K562 (cell line): ENCODE measurements around the gene KRTAP2-1. TPM values are rescaled to one million over a fixed set of nuclear protein-coding genes. Genes with fewer than 3 reads are reported as not detected.
"Not testable (repeated sequence)": the region's sequence is repeated elsewhere in the genome, so short reads cannot be mapped to it uniquely, and the experiment has no call there.

Experiments
- ATAC-seq: fragments of 200-7000 bp; cut with Tn5 transposase; 3 replicates; pipeline ENCODE4 v1.9.1; 2020; ENCODE audit warnings: moderate library complexity
- Bru-seq: library from RNA; stranded (reverse); fragments of 400-500 nt; gene quantifications from one replicate; lab custom pipeline; 2021; lab: Mats Ljungman, UMichigan
- BruChase-seq, 2 experiments: library from RNA; stranded (reverse); fragments of 400-500 nt; gene quantifications; one replicate each; lab custom pipeline; 2021; lab: Mats Ljungman, UMichigan
- BruUV-seq: library from RNA; stranded (reverse); fragments of 400-500 nt; replicated peaks from 2 replicates; lab custom pipeline; 2021; lab: Mats Ljungman, UMichigan
- CTCF ChIA-PET: fragments of 300-600 bp; formaldehyde crosslinking; extraction: SDS; loops from one replicate; lab custom pipeline; 2021; ENCODE audit warnings: low intra/inter-chr PET ratio; lab: Yijun Ruan, JAX
- POLR2A ChIA-PET: fragments of 300-600, 350-650 bp; sonication (Branson Sonifier 250); formaldehyde crosslinking; extraction: SDS; loops from one replicate; lab custom pipeline; 2021; ENCODE audit warnings: antibody characterized with exemption, inconsistent platforms; lab: Yijun Ruan, JAX
- DNase-seq, 4 experiments: peaks; one replicate each; pipeline versions ENCODE4 v3.0.0 to v3.0.0-alpha.2; 2011 to 2018; ENCODE audit warnings: low spot score in 3 of 4, mixed read lengths in 3 of 4; ENCODE audit errors: extremely low read depth in 1 of 4
- FAIRE-seq: peaks from 2 replicates; lab custom pipeline; 2011; peaks lifted over from hg19 to GRCh38; lab: Jason Lieb, UNC
- H2AFZ ChIP-seq: 2 replicates; pipeline ENCODE4 v1.6.0; 2011; ENCODE audit warnings: low read depth, low read length, control low read depth, inconsistent platforms
- H3K27ac ChIP-seq: fragments of 200-600 bp; 3 replicates; pipeline ENCODE4 v1.8.0; 2011; ENCODE audit warnings: low read depth, mild to moderate bottlenecking, control low read depth, inconsistent platforms, low read length, moderate library complexity, mixed read lengths; ENCODE audit errors: extremely low read depth
- H3K27me3 ChIP-seq, 2 experiments: fragments of 300-600 bp in 1 of 2; 2 replicates in 1 of 2; 3 replicates in 1 of 2; pipeline versions ENCODE4 v1.6.0 to v1.8.0; 2011; ENCODE audit warnings: inconsistent platforms in 2 of 2, low read length in 2 of 2, mild to moderate bottlenecking in 1 of 2, mixed read lengths in 1 of 2, moderate library complexity in 1 of 2; ENCODE audit not compliant: control insufficient read depth in 2 of 2, insufficient read depth in 2 of 2
- H3K36me3 ChIP-seq: fragments of 300-600 bp; 3 replicates; pipeline ENCODE4 v1.8.0; 2011; ENCODE audit warnings: mild to moderate bottlenecking, low read length, inconsistent platforms; ENCODE audit not compliant: control insufficient read depth, insufficient read depth
- H3K4me1 ChIP-seq, 2 experiments: fragments of 200-600 bp in 1 of 2; replicated peaks in 1 of 2; 2 replicates in 1 of 2; 3 replicates in 1 of 2; pipeline versions ENCODE4 v1.5.1 to v1.8.0; 2011; ENCODE audit warnings: inconsistent platforms in 2 of 2, low read length in 2 of 2, mild to moderate bottlenecking in 1 of 2, mixed read lengths in 1 of 2, moderate library complexity in 1 of 2; ENCODE audit not compliant: control insufficient read depth in 2 of 2, insufficient read depth in 2 of 2
- H3K4me2 ChIP-seq: 2 replicates; pipeline ENCODE4 v1.6.1; 2011; ENCODE audit warnings: low read length, control low read depth, inconsistent platforms, mixed read lengths; ENCODE audit not compliant: insufficient read depth
- H3K4me3 ChIP-seq: fragments of 200-600 bp; sonication (generic), shearing (Covaris generic); 2 replicates; pipeline ENCODE4 v1.5.1; 2016; ENCODE audit warnings: control low read depth, inconsistent platforms
- H3K79me2 ChIP-seq: fragments of 200-600 bp; 3 replicates; pipeline ENCODE4 v1.8.0; 2011; ENCODE audit warnings: low read length, inconsistent platforms; ENCODE audit not compliant: control insufficient read depth, insufficient read depth
- H3K9ac ChIP-seq, 2 experiments: 2 replicates each; pipeline versions ENCODE4 v1.6.0 to v1.6.1; 2011; ENCODE audit warnings: low read depth in 2 of 2, low read length in 2 of 2, control low read depth in 1 of 2, inconsistent platforms in 1 of 2, mild to moderate bottlenecking in 1 of 2, mixed read lengths in 1 of 2; ENCODE audit not compliant: insufficient read depth in 1 of 2
- H3K9me1 ChIP-seq: one replicate; pipeline ENCODE4 v1.6.0; 2011; ENCODE audit warnings: inconsistent platforms, mild to moderate bottlenecking, low read length, moderate library complexity; ENCODE audit not compliant: control insufficient read depth, insufficient read depth
- H3K9me3 ChIP-seq: replicated peaks from 2 replicates; pipeline ENCODE4 v1.5.1; 2011; ENCODE audit warnings: low read depth, low read length, inconsistent platforms; ENCODE audit not compliant: control insufficient read depth, insufficient read depth
- H4K20me1 ChIP-seq: replicated peaks from 2 replicates; pipeline ENCODE4 v1.6.1; 2011; ENCODE audit warnings: low read length, inconsistent platforms, mixed read lengths; ENCODE audit not compliant: control insufficient read depth, insufficient read depth
- WGBS: fragments of 100-300 bp; shearing (Covaris generic); methylation state at CpG from one replicate; pipeline ENCODE4 v1.1.6; 2016; ENCODE audit warnings: low coverage, mixed read lengths; ENCODE audit not compliant: insufficient coverage; ENCODE audit errors: missing lambda C conversion rate; 5-methylcytosine and 5-hydroxymethylcytosine counted together
- in situ Hi-C: fragments of 300-500 bp; cut with MboI; formaldehyde crosslinking; loops from 4 replicates; pipeline ENCODE4 v1.15.0; 2018; ENCODE audit warnings: inconsistent platforms, mixed read lengths
- intact Hi-C: fragments of 100-400 bp; cut with micrococcal nuclease; formaldehyde crosslinking; loops from 2 replicates; pipeline ENCODE4 v1.14.2; 2022
- long read RNA-seq, 3 experiments: library from polyadenylated mRNA in 2 of 3; library from RNA in 1 of 3; unstranded in 2 of 3; stranded (forward) in 1 of 3; transcript quantifications; one replicate each; pipeline ENCODE4 v2.0.0, GENCODE V29; 2019 to 2022
- polyA minus RNA-seq, 3 experiments: library from RNA; depleted of rRNA, polyadenylated mRNA; stranded (reverse); fragments of >200 nt; gene quantifications; 2 replicates each; pipeline ENCODE4 v1.2.3, GENCODE V29; 2011
- polyA plus RNA-seq, 8 experiments: library from polyadenylated mRNA; depleted of rRNA in 4 of 8; stranded (reverse) in 5 of 8; unstranded in 3 of 8; fragments of >200 nt; fragmentation: Nextera tagmentation in 2 of 8; fragmentation: Illumina TruSeq in 1 of 8; extraction: Ambion mirVana in 2 of 8; extraction: Trizol in 1 of 8; gene quantifications; 2 replicates each; pipeline versions ENCODE4 v1.2.1 to v1.2.3, GENCODE V29; 2011 to 2014; ENCODE audit warnings: inconsistent platforms in 1 of 8, missing spikeins in 1 of 8
- total RNA-seq, 7 experiments: library from RNA; depleted of rRNA in 6 of 7; stranded (reverse); fragments of >200 nt in 6 of 7; fragmentation: Illumina TruSeq in 2 of 7; extraction: Trizol in 2 of 7; gene quantifications; 2 replicates each; pipeline versions ENCODE4 v1.2.1 to v1.2.3, GENCODE V29; 2011 to 2021; ENCODE audit warnings: low replicate concordance in 1 of 7

The KRTAP2-1 gene, protein sequence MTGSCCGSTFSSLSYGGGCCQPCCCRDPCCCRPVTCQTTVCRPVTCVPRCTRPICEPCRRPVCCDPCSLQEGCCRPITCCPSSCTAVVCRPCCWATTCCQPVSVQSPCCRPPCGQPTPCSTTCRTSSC
- not detected in 2 replicates for total RNA-seq (2011; cell fraction: chromatin; rRNA removed; ENCODE audit: low replicate concordance)
- not detected in 2 replicates for total RNA-seq (2011; cell fraction: nucleolus; rRNA removed)
- total RNA-seq (2011; cell fraction: nucleoplasm; rRNA removed), result not detected in 2 replicates
- total RNA-seq (2014; rRNA removed) (not detected in 2 replicates), total RNA-seq (2014; rRNA removed; fragmentation: Illumina TruSeq; extraction: Trizol) (not detected in 2 replicates), total RNA-seq (2015; rRNA removed; fragmentation: Illumina TruSeq; extraction: Trizol) (not detected in 2 replicates), total RNA-seq (2021) (not detected in 2 replicates), polyA plus RNA-seq (2011; rRNA removed) (not detected in 2 replicates), polyA plus RNA-seq (2014; fragmentation: Illumina TruSeq; extraction: Trizol) (not detected in 2 replicates), polyA plus RNA-seq (2014; fragmentation: Nextera tagmentation; extraction: Ambion mirVana) (not detected), polyA plus RNA-seq (2014; rRNA removed) (not detected in 2 replicates), polyA minus RNA-seq (2011; rRNA and poly(A)+ RNA removed) (not detected in 2 replicates), Bru-seq, nascent RNA (not detected), BruChase-seq, experiment 1, labeled RNA remaining after a 2-hour chase (not detected), BruChase-seq, experiment 2, labeled RNA remaining after a 6-hour chase (not detected)
- polyA plus RNA-seq (2011; cell fraction: cytosol; rRNA removed), result not detected in 2 replicates
- not detected in 2 replicates for polyA plus RNA-seq (2011; cell fraction: nucleus; rRNA removed)
- polyA plus RNA-seq (2012), result not detected in 2 replicates
- polyA minus RNA-seq (2011; cell fraction: cytosol; rRNA and poly(A)+ RNA removed), result not detected in 2 replicates
- not detected in 2 replicates for polyA minus RNA-seq (2011; cell fraction: nucleus; rRNA and poly(A)+ RNA removed)
- long read RNA-seq, experiment 1, result 0 reads
- long read RNA-seq, experiment 2, result 0 reads
- long read RNA-seq, experiment 3, result 0 reads

DNA sequence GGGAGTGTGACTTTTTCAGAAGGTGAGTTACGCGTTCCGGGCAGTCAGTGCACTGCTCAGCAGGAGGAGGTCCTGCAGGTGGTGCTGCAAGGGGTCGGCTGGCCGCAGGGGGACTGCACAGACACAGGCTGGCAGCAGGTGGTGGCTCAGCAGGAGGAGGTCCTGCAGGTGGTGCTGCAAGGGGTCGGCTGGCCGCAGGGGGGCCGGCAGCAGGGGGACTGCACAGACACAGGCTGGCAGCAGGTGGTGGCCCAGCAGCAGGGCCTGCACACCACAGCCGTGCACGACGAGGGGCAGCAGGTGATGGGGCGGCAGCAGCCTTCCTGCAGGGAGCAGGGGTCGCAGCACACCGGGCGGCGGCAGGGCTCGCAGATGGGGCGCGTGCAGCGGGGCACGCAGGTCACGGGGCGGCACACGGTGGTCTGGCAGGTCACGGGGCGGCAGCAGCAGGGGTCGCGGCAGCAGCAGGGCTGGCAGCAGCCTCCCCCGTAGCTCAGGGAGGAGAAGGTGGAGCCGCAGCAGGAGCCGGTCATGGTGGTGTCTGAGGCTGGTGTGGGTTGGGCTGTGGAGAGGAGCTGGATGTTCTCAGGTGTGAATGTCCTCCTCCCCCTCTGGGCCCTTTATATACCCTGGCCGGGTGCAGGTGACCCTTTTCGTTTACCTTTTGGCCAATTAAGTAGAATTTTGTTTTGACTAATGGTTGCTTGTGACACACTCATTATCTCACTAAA, at the start of gene KRTAP2-1:
TSS of gene KRTAP2-1 (minus strand) at position 582 of the 731 bp plus-strand sequence. CDS start at position 533, 49 bp downstream.
- H3K9ac ChIP-seq, H3K79me2 ChIP-seq, H3K9me1 ChIP-seq, H2AFZ ChIP-seq, FAIRE-seq, BruUV-seq, H3K9me3 ChIP-seq, H3K4me2 ChIP-seq, H3K36me3 ChIP-seq, H4K20me1 ChIP-seq, CTCF ChIA-PET, POLR2A ChIA-PET, intact Hi-C loops, in situ Hi-C loops, H3K27ac ChIP-seq, ATAC-seq, DNase-seq, H3K27me3 ChIP-seq, H3K4me1 ChIP-seq, H3K4me3 ChIP-seq: not testable (repeated sequence)
- 4% methylated on average over 9 of the region's 33 CpGs for WGBS
